HEK293 (cell line): Measurements from ENCODE around the gene MCUR1.

Source experiments
- CTCF ChIA-PET: fragments of 350-600 bp; formaldehyde crosslinking; extraction: SDS; loops from one replicate; lab custom pipeline; 2021; ENCODE audit warnings: antibody characterized with exemption; lab: Yijun Ruan, JAX
- POLR2A ChIA-PET: fragments of 300-600 bp; formaldehyde crosslinking; extraction: SDS; loops from one replicate; lab custom pipeline; 2020; ENCODE audit warnings: antibody characterized with exemption, inconsistent platforms; lab: Yijun Ruan, JAX
- H3K27ac ChIP-seq: fragments of 200-500 bp; sonication (Bioruptor generic); 2 replicates; pipeline ENCODE4 v1.5.1; 2014; ENCODE audit warnings: low read depth, low read length, control low read depth, inconsistent platforms; ENCODE audit errors: extremely low read depth
- H3K36me3 ChIP-seq, 2 experiments: fragments of 200-500 bp in 1 of 2; sonication (Bioruptor generic) in 1 of 2; 1 replicate in 1 of 2; 2 replicates in 1 of 2; pipeline ENCODE4 v1.5.1; 2014 to 2017; ENCODE audit warnings: inconsistent platforms in 2 of 2, low read length in 2 of 2; ENCODE audit not compliant: control insufficient read depth in 2 of 2, insufficient read depth in 1 of 2
- H3K4me1 ChIP-seq: fragments of 200-500 bp; sonication (Bioruptor generic); 2 replicates; pipeline ENCODE4 v1.5.1; 2014; ENCODE audit warnings: mild to moderate bottlenecking, low read length, inconsistent platforms; ENCODE audit not compliant: control insufficient read depth, insufficient read depth
- H3K4me3 ChIP-seq: 2 replicates; pipeline ENCODE4 v1.5.1; 2011; ENCODE audit warnings: low read depth, mild to moderate bottlenecking, control low read depth, low read length, moderate library complexity
- H3K9me3 ChIP-seq: fragments of 200-500 bp; sonication (Bioruptor generic); 2 replicates; pipeline ENCODE4 v1.5.1; 2014; ENCODE audit warnings: low read depth, low read length, inconsistent platforms; ENCODE audit not compliant: control insufficient read depth, insufficient read depth
- GLIS1 ChIP-seq: fragments of 450-650 bp; formaldehyde crosslinking; IDR thresholded peaks from 2 replicates; pipeline ENCODE4 v1.5.1; 2016; ENCODE audit warnings: missing biosample characterization, missing genetic modification characterization
- IKZF3 ChIP-seq: fragments of 450-650 bp; IDR thresholded peaks from 2 replicates; pipeline ENCODE4 v1.5.0; 2018; ENCODE audit warnings: missing biosample characterization, mild to moderate bottlenecking, missing genetic modification characterization, moderate library complexity
- SCRT2 ChIP-seq: fragments of 450-650 bp; formaldehyde crosslinking; IDR thresholded peaks from 2 replicates; pipeline ENCODE4 v1.5.1; 2016; ENCODE audit warnings: missing biosample characterization, missing genetic modification characterization
- WT1 ChIP-seq: fragments of 450-650 bp; formaldehyde crosslinking; IDR thresholded peaks from 2 replicates; pipeline ENCODE4 v1.5.1; 2016; ENCODE audit warnings: missing biosample characterization, missing genetic modification characterization
- ZBTB20 ChIP-seq: fragments of 450-650 bp; formaldehyde crosslinking; IDR thresholded peaks from 2 replicates; pipeline ENCODE4 v1.5.1; 2016; ENCODE audit warnings: missing biosample characterization, missing genetic modification characterization
- ZBTB8A ChIP-seq: fragments of 450-650 bp; formaldehyde crosslinking; IDR thresholded peaks from 2 replicates; pipeline ENCODE4 v1.5.1; 2016; ENCODE audit warnings: missing biosample characterization, missing genetic modification characterization
- ZFP69B ChIP-seq: fragments of 450-650 bp; formaldehyde crosslinking; IDR thresholded peaks from 2 replicates; pipeline ENCODE4 v1.5.1; 2016; ENCODE audit warnings: missing biosample characterization, missing genetic modification characterization
- ZNF366 ChIP-seq: fragments of 450-650 bp; formaldehyde crosslinking; conservative IDR thresholded peaks from 2 replicates; pipeline ENCODE4 v1.5.1; 2016; ENCODE audit warnings: missing biosample characterization, missing genetic modification characterization
- ZNF394 ChIP-seq: fragments of 450-650 bp; formaldehyde crosslinking; IDR thresholded peaks from 2 replicates; pipeline ENCODE4 v1.5.1; 2016; ENCODE audit warnings: missing biosample characterization, missing genetic modification characterization, mild to moderate bottlenecking, moderate library complexity, borderline replicate concordance
- ZNF560 ChIP-seq: fragments of 450-650 bp; formaldehyde crosslinking; IDR thresholded peaks from 2 replicates; pipeline ENCODE4 v1.5.1; 2017; ENCODE audit warnings: missing biosample characterization, missing genetic modification characterization, borderline replicate concordance
- ZNF571 ChIP-seq: fragments of 450-650 bp; formaldehyde crosslinking; IDR thresholded peaks from 2 replicates; pipeline ENCODE4 v1.5.0; 2017; ENCODE audit warnings: missing biosample characterization, missing genetic modification characterization
- ZNF596 ChIP-seq: fragments of 450-650 bp; IDR thresholded peaks from 2 replicates; pipeline ENCODE4 v1.5.0; 2018; ENCODE audit warnings: missing biosample characterization, mild to moderate bottlenecking, missing genetic modification characterization, moderate library complexity
- ZNF626 ChIP-seq: fragments of 450-650 bp; sonication (Bioruptor Pico); formaldehyde crosslinking; IDR thresholded peaks from 2 replicates; pipeline ENCODE4 v1.5.1; 2018; ENCODE audit warnings: missing biosample characterization, missing genetic modification characterization, inconsistent platforms
- ZNF660 ChIP-seq: fragments of 450-650 bp; IDR thresholded peaks from 2 replicates; pipeline ENCODE4 v1.5.1; 2018; ENCODE audit warnings: missing biosample characterization, mild to moderate bottlenecking, missing genetic modification characterization
- ZNF747 ChIP-seq: fragments of 450-650 bp; formaldehyde crosslinking; IDR thresholded peaks from 2 replicates; pipeline ENCODE4 v1.5.1; 2016; ENCODE audit warnings: missing biosample characterization, missing genetic modification characterization
- TF ChIP-seq, protein P1 (sequence below): fragments of 450-650 bp; formaldehyde crosslinking; IDR thresholded peaks from 2 replicates; pipeline ENCODE4 v1.5.1; 2016; ENCODE audit warnings: missing biosample characterization, missing genetic modification characterization

Gene MCUR1

DNA sequence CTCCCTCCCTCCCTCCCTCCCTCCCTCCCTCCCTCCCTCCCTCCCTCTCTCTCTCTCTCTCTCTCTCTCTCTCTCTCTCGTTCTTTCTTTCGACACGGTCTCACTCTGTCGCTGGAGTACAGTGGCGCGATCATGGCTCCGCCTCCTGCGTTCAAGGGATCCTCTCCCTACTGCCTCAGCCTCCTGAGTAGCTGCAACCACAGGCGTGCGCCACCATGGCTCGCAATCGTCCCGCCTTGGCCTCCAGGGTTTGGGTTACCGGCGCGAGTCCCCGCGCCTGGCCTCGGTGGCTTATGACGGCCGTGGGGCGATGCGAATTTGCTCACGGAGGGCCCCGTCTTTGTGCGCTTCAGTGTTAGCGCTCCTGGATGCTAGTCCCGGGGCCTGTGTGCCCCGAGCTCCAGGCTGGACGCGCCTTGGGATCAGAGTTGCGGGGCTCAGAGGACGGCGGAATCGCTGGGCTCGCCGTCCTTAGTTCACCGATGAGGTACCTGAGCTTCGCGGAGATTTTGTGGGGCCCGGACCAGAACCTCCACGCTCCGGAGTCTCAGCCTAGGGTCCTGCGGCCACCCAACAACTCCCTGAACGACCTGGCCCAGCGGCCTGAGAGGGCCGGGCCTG is 45.2 kb downstream of the MCUR1 start:
- TF ChIP-seq ZNF366 (tag by site-specific recombination) (no peak), ZNF596 (tag by site-specific recombination) (peak; percentile 88)
- H3K9me3 ChIP-seq, result no peaks in the 10 kb centered on the region
- no peak overlapping the region for H3K4me3 ChIP-seq
- peaks cover 4% of the 10 kb centered on the region; the same call in 1 of the 2 replicates for H3K4me1 ChIP-seq
- ChIA-PET POLR2A (no interaction called here), CTCF (interaction anchor here (0.7 to 0.9 kb wide), 3 partner anchors 14 to 1428 kb away, joined by 3 to 5 read pairs (median 4); no protein-coding TSS in a partner anchor)
- no peaks in the 10 kb centered on the region; a peak in 1 of 3 replicates for H3K36me3 ChIP-seq
- H3K27ac ChIP-seq, result no peak overlapping the region

DNA sequence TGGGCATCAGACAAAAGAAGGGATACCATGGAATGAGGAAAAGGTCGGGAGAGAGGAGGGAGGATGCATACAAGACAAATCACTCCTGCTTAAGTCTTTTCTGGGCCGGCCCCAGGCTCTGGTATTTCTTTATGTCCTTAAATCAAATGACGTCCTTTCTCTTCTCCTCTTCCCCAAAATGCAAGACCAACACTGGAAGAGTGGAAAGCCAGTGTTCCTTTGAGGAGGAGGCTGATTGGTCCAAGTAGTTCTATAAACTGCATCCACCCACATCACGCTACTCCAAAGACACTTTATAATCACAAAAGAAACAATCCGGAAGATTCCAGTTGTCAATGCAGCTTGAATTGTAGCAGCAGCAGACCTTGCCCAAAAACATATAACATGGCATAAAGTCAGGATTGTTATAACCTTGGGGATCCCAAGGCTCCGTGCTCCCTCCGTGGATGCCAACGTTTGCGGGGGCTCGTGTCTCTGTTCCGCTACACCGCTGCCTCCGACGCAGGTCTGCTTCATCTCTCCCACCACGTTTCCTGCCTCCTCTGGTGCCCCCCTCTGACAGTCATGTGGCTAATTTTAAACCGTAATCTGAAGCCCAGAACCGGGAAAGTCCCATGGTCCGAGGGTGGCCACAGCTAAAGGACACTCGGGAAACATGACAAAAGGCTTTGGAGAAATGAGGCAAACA is 47.1 kb downstream of the MCUR1 start:
- H3K36me3 ChIP-seq, result no peaks in the 10 kb centered on the region
- ChIA-PET POLR2A (no interaction called here), CTCF (interaction anchor here (1.8 kb wide), 1 partner anchor 28 kb away, joined by 5 read pairs; no protein-coding TSS in a partner anchor)
- H3K27ac ChIP-seq, result no peak overlapping the region
- no peak for TF ChIP-seq ZNF747 (tag by site-specific recombination)
- TF ChIP-seq GLIS1 (tag by site-specific recombination), result peak; percentile 24; the same call in 1 of the 2 replicates
- H3K4me3 ChIP-seq, result no peak overlapping the region
- H3K9me3 ChIP-seq, result no peaks in the 10 kb centered on the region
- peaks cover 4% of the 10 kb centered on the region; the same call in 1 of the 2 replicates for H3K4me1 ChIP-seq

DNA sequence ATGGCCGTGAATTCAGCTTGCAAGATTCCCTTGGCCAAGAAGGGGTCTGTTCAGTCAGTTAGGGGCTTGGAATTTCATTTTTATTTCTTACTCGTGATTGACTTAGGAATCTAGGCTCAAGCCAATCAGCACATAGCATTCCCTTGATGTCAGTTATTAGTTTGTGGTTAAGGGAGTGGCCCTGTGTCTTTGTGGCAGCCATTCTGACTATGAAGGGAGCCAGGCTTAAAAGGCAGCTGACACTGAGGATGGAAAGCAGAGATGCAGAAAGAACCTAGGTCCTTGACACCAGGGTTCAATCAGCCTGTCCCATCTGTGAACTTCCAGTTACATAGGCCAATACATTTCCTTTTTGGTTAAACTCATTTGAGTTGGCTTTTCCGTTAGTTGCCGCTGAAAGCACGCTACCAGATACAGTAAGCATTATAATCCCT is 48.1 kb downstream of the MCUR1 start:
- Histone ChIP-seq H3K4me3 (no peak overlapping the region), H3K36me3 (no peaks in the 10 kb centered on the region), H3K4me1 (peaks cover 4% of the 10 kb centered on the region; the same call in 1 of the 2 replicates), H3K9me3 (no peaks in the 10 kb centered on the region), H3K27ac (no peak overlapping the region)
- TF ChIP-seq ZFP69B (tag by site-specific recombination) (no peak), WT1 (tag by site-specific recombination) (peak; percentile 67), ZBTB20 (tag by site-specific recombination) (no peak)
- CTCF ChIA-PET, result interaction anchor here (0.7 to 1.8 kb wide), 2 partner anchors 18 to 29 kb away, joined by 5 read pairs; no protein-coding TSS in a partner anchor
- POLR2A ChIA-PET, result no interaction called here

DNA sequence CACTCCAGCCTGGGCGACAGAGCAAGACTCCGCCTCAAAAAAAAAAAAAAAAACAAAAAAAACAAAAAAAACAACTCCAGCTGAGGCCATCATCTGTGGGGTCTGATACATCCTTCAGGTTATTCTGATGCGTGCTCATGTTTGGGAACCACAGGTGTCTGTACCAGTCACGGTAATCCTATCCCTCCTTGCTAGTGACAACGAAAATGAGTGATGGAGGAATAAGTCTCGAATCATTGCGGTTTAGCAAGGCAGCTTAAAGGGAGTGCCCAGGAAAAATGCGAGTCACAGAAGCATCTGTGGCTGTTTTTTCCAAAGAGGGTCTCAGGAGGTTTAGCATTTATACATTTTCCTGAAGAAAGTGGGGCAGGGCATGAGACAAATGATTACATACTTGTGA is 48.8 kb downstream of the MCUR1 start:
- Histone ChIP-seq H3K36me3 (no peaks in the 10 kb centered on the region), H3K4me3 (no peak overlapping the region), H3K4me1 (peaks cover 4% of the 10 kb centered on the region; the same call in 1 of the 2 replicates), H3K9me3 (no peaks in the 10 kb centered on the region), H3K27ac (no peak overlapping the region)
- no peak for TF ChIP-seq ZBTB8A (tag by site-specific recombination)
- TF ChIP-seq, protein P1, sequence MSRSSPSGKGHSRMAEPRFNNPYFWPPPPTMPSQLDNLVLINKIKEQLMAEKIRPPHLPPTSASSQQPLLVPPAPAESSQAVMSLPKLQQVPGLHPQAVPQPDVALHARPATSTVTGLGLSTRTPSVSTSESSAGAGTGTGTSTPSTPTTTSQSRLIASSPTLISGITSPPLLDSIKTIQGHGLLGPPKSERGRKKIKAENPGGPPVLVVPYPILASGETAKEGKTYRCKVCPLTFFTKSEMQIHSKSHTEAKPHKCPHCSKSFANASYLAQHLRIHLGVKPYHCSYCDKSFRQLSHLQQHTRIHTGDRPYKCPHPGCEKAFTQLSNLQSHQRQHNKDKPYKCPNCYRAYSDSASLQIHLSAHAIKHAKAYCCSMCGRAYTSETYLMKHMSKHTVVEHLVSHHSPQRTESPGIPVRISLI, result peak; percentile 61; the same call in 1 of the 2 replicates
- TF ChIP-seq SCRT2 (tag by site-specific recombination), result peak; percentile 75
- no peak for TF ChIP-seq ZNF394 (tag by site-specific recombination)
- ChIA-PET CTCF (interaction anchor here (0.5 to 1.8 kb wide), 3 partner anchors 10 to 30 kb away, joined by 3 to 5 read pairs (median 5); no protein-coding TSS in a partner anchor), POLR2A (no interaction called here)

DNA sequence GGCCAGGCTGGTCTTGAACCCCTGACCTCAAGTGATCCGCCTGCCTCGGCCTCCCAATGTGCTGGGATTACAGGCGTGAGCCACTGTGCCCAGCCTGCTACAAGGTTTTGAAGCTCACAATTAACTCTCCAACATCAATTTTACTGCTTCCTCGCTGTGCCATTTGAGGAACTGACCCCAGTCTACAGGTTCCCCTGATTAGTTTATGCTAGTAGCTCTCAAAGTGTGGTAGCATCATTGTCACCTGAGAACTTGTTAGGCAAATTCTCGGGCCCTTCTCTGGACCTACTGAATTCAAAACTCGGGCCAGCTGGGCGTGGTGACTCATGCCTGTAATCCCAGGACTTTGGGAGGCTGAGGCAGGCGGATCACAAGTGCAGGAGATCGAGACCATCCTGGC is 49.4 kb downstream of the MCUR1 start:
- Histone ChIP-seq H3K27ac (no peak overlapping the region), H3K9me3 (no peaks in the 10 kb centered on the region), H3K36me3 (no peaks in the 10 kb centered on the region), H3K4me1 (peaks cover 4% of the 10 kb centered on the region; the same call in 1 of the 2 replicates), H3K4me3 (no peak overlapping the region)
- ChIA-PET POLR2A (no interaction called here), CTCF (interaction anchor here (0.5 to 1.8 kb wide), 3 partner anchors 10 to 282 kb away, joined by 3 to 5 read pairs (median 4); no protein-coding TSS in a partner anchor)
- TF ChIP-seq ZNF626, result no peak
- TF ChIP-seq ZNF571 (tag by site-specific recombination), result no peak
- TF ChIP-seq ZNF660, result no peak
- TF ChIP-seq IKZF3 (tag by site-specific recombination), result no peak
- no peak for TF ChIP-seq ZNF560 (tag by site-specific recombination)
